Measurements from ENCODE around the gene ZNF329. TPM values are rescaled to one million over a fixed set of nuclear protein-coding genes. Genes with fewer than 3 reads are reported as not detected.

The ZNF329 gene
- total and polyA plus RNA-seq, 8 donors, result 2.2 to 6.2 (median 3.4) TPM

DNA sequence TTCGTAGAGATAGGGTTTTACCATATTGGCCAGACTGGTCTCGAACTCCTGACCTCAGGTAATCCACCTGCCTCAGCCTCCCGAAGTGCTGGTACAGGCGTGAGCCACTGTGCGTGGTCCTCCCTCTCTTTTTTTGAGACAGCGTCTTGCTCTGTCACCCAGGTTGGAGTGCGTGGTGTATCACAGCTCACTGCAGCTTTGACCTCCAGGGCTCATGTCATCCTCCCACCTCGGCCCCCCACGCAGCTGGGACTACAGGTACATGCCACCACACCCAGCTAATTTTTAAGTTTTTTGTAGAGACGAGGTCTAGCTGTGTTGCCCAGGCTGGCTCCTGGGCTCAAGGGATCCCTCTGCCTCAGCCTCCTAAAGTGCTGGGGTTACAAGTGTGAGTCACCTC, 70.8 kb downstream of the ZNF329 start:
- Histone ChIP-seq H3K9me3 (no peaks in the 10 kb centered on the region), H3K27me3 (no peaks in the 10 kb centered on the region), H3K4me1 (no peaks in the 10 kb centered on the region), H3K27ac (no peak overlapping the region), H3K36me3 (peaks cover 0 to 5% (median 4%) of the 10 kb centered on the region in 3 donors), H3K4me3 (no peak overlapping the region)
- WGBS, 2 donors, result 86 to 94% methylated on average over 10 of the region's 10 CpGs
- FAIRE-seq, result no peak
- DNase-seq, result no peak
- intact Hi-C loops (cut with DNase I), result no loop called here
- no peak for ATAC-seq
- no peak for TF ChIP-seq CTCF (IDR thresholded peaks at IDR 0.05)

Other genes starting within 250 kb of the ZNF329 start
- 10 to 100 TPM in 1 of 6 donors, 1 to 10 TPM in 5; 4.8 to 15.3 (median 6.6) TPM for gene ZNF417, start 234.2 kb downstream of the ZNF329 start, total RNA-seq
- 1 to 10 TPM; 2.8 to 3.3 TPM for gene ZNF417, start 234.2 kb downstream of the ZNF329 start, polyA plus RNA-seq
- gene ZNF418, start 215.4 kb downstream of the ZNF329 start, total RNA-seq, result 1 to 10 TPM; 2.6 to 6.3 (median 4.0) TPM
- gene ZNF418, start 215.4 kb downstream of the ZNF329 start, polyA plus RNA-seq, result 1 to 10 TPM; 4.6 to 8.4 TPM
- gene ZNF256, start 203.1 kb downstream of the ZNF329 start, total RNA-seq, result 1 to 10 TPM; 1.9 to 2.6 (median 2.1) TPM
- gene ZNF256, start 203.1 kb downstream of the ZNF329 start, polyA plus RNA-seq, result 1 to 10 TPM in 1 of 2 donors, under 1 TPM in 1; 0.95 to 2.5 TPM
- under 1 TPM in 5 of 6 donors, not detected in 1; 0.16 to 0.78 (median 0.42) TPM for gene C19orf18, start 176.3 kb downstream of the ZNF329 start, total RNA-seq
- 1 to 10 TPM; 2.5 to 7.9 TPM for gene C19orf18, start 176.3 kb downstream of the ZNF329 start, polyA plus RNA-seq
- 1 to 10 TPM; 4.8 to 9.7 (median 6.3) TPM for gene ZNF606, start 148.0 kb downstream of the ZNF329 start, total RNA-seq
- 10 to 100 TPM; 10.9 to 12.2 TPM for gene ZNF606, start 148.0 kb downstream of the ZNF329 start, polyA plus RNA-seq
- under 1 TPM in 5 of 6 donors, not detected in 1; 0.25 to 0.49 (median 0.32) TPM for gene ZSCAN1, start 116.8 kb downstream of the ZNF329 start, total RNA-seq
- gene ZSCAN1, start 116.8 kb downstream of the ZNF329 start, polyA plus RNA-seq, result 1 to 10 TPM; 2.5 to 7.1 TPM
- 1 to 10 TPM; 1.1 to 5.0 (median 2.0) TPM for gene ZNF135, start 91.5 kb downstream of the ZNF329 start, total RNA-seq
- 10 to 100 TPM in 1 of 2 donors, 1 to 10 TPM in 1; 8.5 to 11.6 TPM for gene ZNF135, start 91.5 kb downstream of the ZNF329 start, polyA plus RNA-seq
- gene ZSCAN18, start 52.6 kb downstream of the ZNF329 start, total RNA-seq, result 10 to 100 TPM; 17.3 to 37.4 (median 21.1) TPM
- gene ZSCAN18, start 52.6 kb downstream of the ZNF329 start, polyA plus RNA-seq, result 10 to 100 TPM; 39.1 to 93.0 TPM
- 10 to 100 TPM in 2 of 6 donors, 1 to 10 TPM in 4; 6.4 to 13.0 (median 7.3) TPM for gene ZNF274, start 32.3 kb upstream of the ZNF329 start, total RNA-seq
- 10 to 100 TPM in 1 of 2 donors, 1 to 10 TPM in 1; 8.3 to 15.1 TPM for gene ZNF274, start 32.3 kb upstream of the ZNF329 start, polyA plus RNA-seq
- 10 to 100 TPM in 2 of 6 donors, 1 to 10 TPM in 4; 6.5 to 15.8 (median 7.9) TPM for gene ZNF544, start 78.1 kb upstream of the ZNF329 start, total RNA-seq
- gene ZNF544, start 78.1 kb upstream of the ZNF329 start, polyA plus RNA-seq, result 10 to 100 TPM; 11.2 to 13.1 TPM
- gene ZNF8, start 128.2 kb upstream of the ZNF329 start, total RNA-seq, result 1 to 10 TPM; 1.6 to 3.6 (median 2.0) TPM
- 1 to 10 TPM; 1.4 to 1.5 TPM for gene ZNF8, start 128.2 kb upstream of the ZNF329 start, polyA plus RNA-seq
- gene ERVK3-1, start 154.6 kb upstream of the ZNF329 start, total RNA-seq, result 10 to 100 TPM in 5 of 6 donors, 1 to 10 TPM in 1; 8.6 to 17.6 (median 14.0) TPM
- gene ERVK3-1, start 154.6 kb upstream of the ZNF329 start, polyA plus RNA-seq, result 10 to 100 TPM; 21.0 to 41.6 TPM
- gene ZSCAN22, start 176.2 kb upstream of the ZNF329 start, total RNA-seq, result 1 to 10 TPM in 4 of 6 donors, under 1 TPM in 2; 0.97 to 2.5 (median 1.6) TPM
- gene ZSCAN22, start 176.2 kb upstream of the ZNF329 start, polyA plus RNA-seq, result under 1 TPM; 0.65 to 0.87 TPM
- 10 to 100 TPM in 1 of 6 donors, 1 to 10 TPM in 5; 3.3 to 10.6 (median 5.9) TPM for gene A1BG, start 202.7 kb upstream of the ZNF329 start, total RNA-seq
- gene A1BG, start 202.7 kb upstream of the ZNF329 start, polyA plus RNA-seq, result 10 to 100 TPM; 22.3 to 49.0 TPM
- 1 to 10 TPM in 5 of 6 donors, under 1 TPM in 1; 0.95 to 2.0 (median 1.4) TPM for gene ZNF497, start 212.0 kb upstream of the ZNF329 start, total RNA-seq
- gene ZNF497, start 212.0 kb upstream of the ZNF329 start, polyA plus RNA-seq, result 1 to 10 TPM; 4.7 to 5.3 TPM
- 1 to 10 TPM; 1.1 to 1.9 (median 1.7) TPM for gene ZNF837, start 230.2 kb upstream of the ZNF329 start, total RNA-seq
- 1 to 10 TPM; 3.1 to 3.8 TPM for gene ZNF837, start 230.2 kb upstream of the ZNF329 start, polyA plus RNA-seq
- gene RPS5, start 236.5 kb upstream of the ZNF329 start, total RNA-seq, result 1,000 to 10,000 TPM in 2 of 6 donors, 100 to 1,000 TPM in 4; 637 to 1,373 (median 887) TPM
- gene RPS5, start 236.5 kb upstream of the ZNF329 start, polyA plus RNA-seq, result 100 to 1,000 TPM; 699 to 891 TPM
- gene RNF225, start 244.9 kb upstream of the ZNF329 start, total RNA-seq, result not detected
- not detected for gene RNF225, start 244.9 kb upstream of the ZNF329 start, polyA plus RNA-seq

All from pancreas (tissue), 10 donors.